Adipose tissue (tissue), 3 donors: ENCODE data around the gene DIABLO. TPM values are rescaled to one million over a fixed set of nuclear protein-coding genes. Genes with fewer than 3 reads are reported as not detected.

ENCODE experiments used
- H3K27ac ChIP-seq: one replicate; pipeline ENCODE4 v1.5.1; 2013; ENCODE audit warnings: low read depth, low read length
- WGBS, 3 donors: extraction: QIAGEN DNeasy Blood & Tissue Kit; methylation state at CpG; one replicate each; pipeline ENCODE4 v1.1.7; 2013; 5-methylcytosine and 5-hydroxymethylcytosine counted together
- polyA plus RNA-seq, 3 donors: library from polyadenylated mRNA; stranded (reverse); fragments of 200-250 nt; gene quantifications; one replicate each; pipeline ENCODE4 v1.2.3, GENCODE V29; 2013
- donor health status: healthy with polysubstance abuse.
- donor health status: Bipolar disorder and iron deficiency.
- donor health status: healthy.

DIABLO gene
- polyA plus RNA-seq, 3 donors: 29.9 to 35.0 (median 32.5) TPM

DNA sequence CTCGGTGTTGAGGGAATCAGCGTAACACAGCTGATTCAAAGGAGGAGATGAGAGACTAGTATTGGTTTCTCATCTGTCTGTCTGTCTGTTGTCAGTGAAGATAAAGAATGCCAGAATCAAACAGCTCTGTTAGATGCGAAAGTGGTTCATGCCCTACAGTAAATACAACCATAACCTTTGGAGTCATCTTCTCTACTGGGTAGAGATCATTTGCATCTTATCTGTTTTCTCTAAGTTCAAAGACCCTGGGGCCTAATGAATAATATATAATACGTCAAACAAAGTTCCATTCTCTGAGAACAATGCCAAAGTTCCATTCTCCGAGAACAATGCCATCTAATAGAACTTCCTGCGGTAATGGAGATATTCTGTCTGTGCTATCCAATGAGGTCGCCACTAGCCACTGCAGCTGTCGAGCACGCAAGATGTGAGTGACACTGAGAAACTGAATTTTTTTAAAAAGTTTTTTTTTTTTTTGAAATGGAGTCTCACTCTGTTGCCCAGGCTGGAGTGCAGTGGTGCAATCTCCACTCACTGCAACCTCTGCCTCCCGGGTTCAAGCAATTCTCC is 58.4 kb downstream of the DIABLO start:
- WGBS, 3 donors: 78 to 83% (median 80%) methylated on average over 10 of the region's 10 CpGs
- no peak overlapping the region for H3K27ac ChIP-seq

DNA sequence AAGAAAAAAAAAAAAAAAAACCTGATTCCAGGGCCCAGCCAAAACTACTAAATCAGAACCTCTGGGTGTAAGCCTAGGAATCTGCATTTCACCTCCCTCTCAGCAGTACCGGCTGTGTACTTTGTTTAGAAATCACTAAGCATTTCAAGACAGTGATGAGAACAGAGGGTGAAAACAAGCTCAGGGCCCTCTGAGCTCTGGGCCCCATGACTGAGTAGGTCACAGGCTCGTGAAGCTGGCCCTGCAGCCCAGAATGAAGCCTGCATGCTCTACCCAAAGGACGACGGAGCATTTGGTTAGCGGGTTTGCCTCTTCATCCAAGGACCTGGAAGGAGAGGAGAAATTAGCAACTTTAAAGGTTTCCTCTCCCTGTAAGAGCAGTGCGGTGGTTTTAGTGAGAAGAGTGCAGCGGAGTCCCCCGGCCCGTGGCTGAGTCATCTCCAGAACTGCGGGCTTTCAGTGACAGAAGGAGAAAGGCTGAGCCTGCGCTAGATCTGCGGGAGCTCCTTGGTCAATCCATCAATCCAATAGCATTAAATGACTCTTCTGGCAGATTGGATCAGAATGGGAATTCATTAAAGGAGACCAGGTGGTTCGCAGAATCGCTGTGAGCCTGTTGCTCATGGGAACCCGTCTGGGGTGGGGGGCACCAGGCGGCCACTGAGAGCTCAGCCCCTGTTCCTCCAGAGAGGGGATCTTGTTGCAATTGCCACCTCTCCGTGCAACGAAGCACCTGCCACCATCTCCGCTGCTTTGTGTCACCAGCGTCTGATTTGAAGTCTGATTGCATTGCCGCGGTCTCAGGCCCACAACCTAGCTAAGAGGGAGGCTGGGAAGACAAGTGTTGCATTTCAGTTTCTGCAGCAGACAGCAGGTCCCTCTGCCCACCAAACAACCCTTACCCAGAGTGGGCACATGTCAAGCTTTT is 59.2 kb downstream of the DIABLO start:
- no peak overlapping the region for H3K27ac ChIP-seq
- 72 to 83% (median 81%) methylated on average over 22 of the region's 22 CpGs for WGBS, 3 donors

DNA sequence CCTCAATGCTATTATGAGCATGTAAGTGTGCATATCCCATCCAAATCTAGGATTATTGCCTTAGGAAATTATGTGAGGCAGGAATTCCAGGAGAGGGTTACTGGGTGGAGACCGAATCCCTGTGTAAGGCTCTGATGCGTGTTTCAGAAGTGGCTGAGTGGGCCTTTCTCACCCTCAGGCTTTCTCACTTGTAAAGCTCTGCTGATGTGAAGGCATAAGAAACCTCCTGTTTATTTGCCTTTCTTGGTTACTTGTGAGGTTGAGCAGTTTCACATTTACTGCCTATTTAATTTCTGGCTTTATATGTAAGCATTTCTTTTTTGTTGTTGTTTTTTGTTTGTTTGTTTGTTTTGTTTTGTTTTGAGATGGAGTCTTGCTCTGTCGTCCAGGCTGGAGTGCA is 62.9 kb downstream of the DIABLO start:
- 82 to 88% (median 86%) methylated on average over 3 of the region's 3 CpGs for WGBS, 3 donors
- no peak overlapping the region for H3K27ac ChIP-seq

DNA sequence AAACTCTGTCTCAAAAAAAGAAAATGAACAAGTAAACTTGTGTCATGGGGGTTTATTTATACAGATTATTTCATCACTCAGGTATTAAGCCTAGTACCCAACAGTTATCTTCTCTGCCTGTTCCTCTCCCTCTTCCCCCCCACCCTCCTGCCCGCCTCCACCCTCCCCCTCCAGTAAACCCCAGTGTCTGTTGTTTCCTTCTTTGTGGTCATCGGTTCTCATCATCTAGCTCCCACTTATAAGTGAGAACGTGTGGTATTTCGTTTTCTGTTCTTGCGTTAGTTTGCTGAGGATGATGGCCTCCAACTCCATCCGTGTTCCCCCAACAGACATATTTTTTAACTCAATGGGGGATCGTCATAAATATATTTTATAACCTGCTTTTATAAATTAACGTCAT is 64.2 kb downstream of the DIABLO start:
- WGBS, 3 donors: 51 to 76% (median 61%) methylated on average over 8 of the region's 8 CpGs
- no peak overlapping the region for H3K27ac ChIP-seq

DNA sequence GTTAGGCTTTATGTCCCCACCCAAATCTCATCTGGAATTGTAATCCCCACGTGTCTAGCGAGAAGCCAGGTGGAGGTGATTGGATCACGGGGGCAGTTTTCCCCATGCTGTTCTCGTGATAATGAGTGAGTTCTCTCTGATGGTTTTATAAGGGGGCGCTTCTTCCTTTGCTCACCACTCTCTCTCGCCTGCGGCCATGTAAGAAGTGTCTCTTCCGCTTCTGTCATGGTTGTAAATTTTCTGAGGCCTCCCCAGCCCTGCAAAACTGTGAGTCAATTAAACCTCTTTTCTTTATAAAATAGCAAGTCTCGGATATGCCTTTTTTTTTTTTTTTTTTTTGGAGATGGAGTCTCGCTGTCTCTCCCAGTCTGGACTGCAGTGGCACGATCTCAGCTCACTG is 65.1 kb downstream of the DIABLO start:
- WGBS, 3 donors: 82 to 86% (median 84%) methylated on average over 11 of the region's 11 CpGs
- H3K27ac ChIP-seq: no peak overlapping the region

DNA sequence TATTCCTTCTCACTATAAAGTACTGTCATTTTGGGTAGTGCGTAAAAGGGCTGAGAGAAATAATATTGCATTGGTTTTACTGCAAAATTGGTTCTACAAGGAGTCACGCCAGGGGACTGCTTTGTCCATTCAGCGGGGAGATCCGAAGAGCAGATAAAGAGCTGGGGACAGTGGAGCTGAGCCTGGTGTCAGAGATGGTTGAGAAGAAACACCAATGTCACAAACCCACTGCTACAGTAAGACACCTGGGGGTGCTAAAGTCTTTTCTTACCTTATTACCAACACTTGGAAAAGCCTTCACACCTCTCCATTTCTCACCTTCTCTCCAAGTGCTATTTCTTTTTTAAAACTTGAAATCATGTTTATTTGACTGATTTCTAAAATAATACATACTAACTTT is 66.0 kb downstream of the DIABLO start:
- WGBS, 3 donors: 63 to 77% (median 74%) methylated on average over 4 of the region's 4 CpGs
- H3K27ac ChIP-seq: no peak overlapping the region

DNA sequence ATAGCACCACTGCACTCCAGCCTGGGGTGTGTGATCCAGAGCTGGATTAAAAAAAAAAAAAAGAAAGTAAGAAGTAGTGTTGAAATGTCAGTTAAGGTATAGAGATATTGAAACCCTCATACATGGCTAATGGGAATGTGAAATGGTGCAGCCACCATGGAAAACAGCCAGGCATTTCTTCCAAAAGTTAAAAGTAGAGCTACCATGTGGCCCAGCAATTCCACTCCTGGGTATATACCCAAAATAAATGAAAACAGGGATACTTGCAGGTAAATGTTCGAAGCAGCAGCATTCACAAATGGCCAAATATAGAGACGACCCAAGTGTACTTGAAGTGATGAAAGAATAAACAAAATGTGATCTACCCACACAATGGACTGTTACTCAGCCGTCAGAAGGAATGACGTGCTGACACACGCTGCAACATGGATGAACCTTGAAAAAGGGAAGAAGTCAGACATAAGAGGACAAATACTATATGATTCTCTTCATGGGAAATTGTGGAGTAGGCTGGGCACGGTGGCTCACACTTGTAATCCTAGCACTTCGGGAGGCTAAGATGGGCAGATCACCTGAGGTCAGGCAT is 67.1 kb downstream of the DIABLO start:
- WGBS, 3 donors: 88 to 92% (median 91%) methylated on average over 7 of the region's 7 CpGs
- no peak overlapping the region for H3K27ac ChIP-seq

Other genes with a start within 250 kb of the DIABLO start
- 1 to 10 TPM; 1.1 to 8.7 (median 3.1) TPM for gene BCL7A, start 204.2 kb downstream of the DIABLO start, polyA plus RNA-seq
- gene MLXIP, start 147.3 kb downstream of the DIABLO start, polyA plus RNA-seq: 10 to 100 TPM; 20.8 to 33.2 (median 30.7) TPM
- gene IL31, start 51.8 kb downstream of the DIABLO start, polyA plus RNA-seq: not detected
- gene LRRC43, start 42.9 kb downstream of the DIABLO start, polyA plus RNA-seq: under 1 TPM in 2 of 3 donors, not detected in 1; 0.22 to 0.33 TPM
- gene B3GNT4, start 22.3 kb downstream of the DIABLO start, polyA plus RNA-seq: under 1 TPM in 2 of 3 donors, not detected in 1; 0.56 to 0.59 TPM
- 1 to 10 TPM; 4.7 to 7.9 (median 5.1) TPM for gene VPS33A, start 40.4 kb upstream of the DIABLO start, polyA plus RNA-seq
- 10 to 100 TPM; 11.9 to 29.0 (median 26.0) TPM for gene CLIP1, start 196.6 kb upstream of the DIABLO start, polyA plus RNA-seq